B cell (primary cell): ENCODE results near the gene KRT79.

ENCODE experiments used
- EZH2 ChIP-seq: IDR thresholded peaks from 2 replicates; pipeline ENCODE4 v1.6.1; 2012; ENCODE audit warnings: borderline replicate concordance, low read depth, mild to moderate bottlenecking, moderate library complexity, low read length; ENCODE audit not compliant: insufficient read depth, poor library complexity, severe bottlenecking
- TF ChIP-seq, protein P1 (sequence below): fragments of 200-600 bp; IDR thresholded peaks from one replicate; pipeline ENCODE4 v1.8.0; 2022; ENCODE audit warnings: antibody characterized with exemption, mild to moderate bottlenecking

DNA sequence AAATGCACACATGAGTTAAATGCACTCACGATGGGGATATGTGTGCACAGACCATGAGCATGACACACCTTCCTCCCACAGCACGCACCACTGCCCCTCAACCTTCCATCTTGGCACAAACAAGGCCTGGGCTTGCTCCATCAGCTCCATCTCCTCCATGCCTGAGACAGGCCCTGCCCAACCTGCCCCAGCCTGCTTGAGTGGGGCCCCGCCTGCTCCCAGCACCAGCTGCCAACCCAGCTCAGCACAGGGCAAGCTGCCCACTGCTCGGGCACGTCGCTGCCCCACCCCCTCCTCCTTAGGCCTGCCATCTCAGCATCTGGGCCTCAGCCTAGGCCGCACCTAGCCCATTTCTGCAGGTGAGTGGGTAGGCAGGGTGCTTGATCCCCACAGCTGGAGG lies 42.3 kb upstream of the KRT79 start:
- TF ChIP-seq, protein P1, sequence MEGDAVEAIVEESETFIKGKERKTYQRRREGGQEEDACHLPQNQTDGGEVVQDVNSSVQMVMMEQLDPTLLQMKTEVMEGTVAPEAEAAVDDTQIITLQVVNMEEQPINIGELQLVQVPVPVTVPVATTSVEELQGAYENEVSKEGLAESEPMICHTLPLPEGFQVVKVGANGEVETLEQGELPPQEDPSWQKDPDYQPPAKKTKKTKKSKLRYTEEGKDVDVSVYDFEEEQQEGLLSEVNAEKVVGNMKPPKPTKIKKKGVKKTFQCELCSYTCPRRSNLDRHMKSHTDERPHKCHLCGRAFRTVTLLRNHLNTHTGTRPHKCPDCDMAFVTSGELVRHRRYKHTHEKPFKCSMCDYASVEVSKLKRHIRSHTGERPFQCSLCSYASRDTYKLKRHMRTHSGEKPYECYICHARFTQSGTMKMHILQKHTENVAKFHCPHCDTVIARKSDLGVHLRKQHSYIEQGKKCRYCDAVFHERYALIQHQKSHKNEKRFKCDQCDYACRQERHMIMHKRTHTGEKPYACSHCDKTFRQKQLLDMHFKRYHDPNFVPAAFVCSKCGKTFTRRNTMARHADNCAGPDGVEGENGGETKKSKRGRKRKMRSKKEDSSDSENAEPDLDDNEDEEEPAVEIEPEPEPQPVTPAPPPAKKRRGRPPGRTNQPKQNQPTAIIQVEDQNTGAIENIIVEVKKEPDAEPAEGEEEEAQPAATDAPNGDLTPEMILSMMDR, result no peak
- no peak for TF ChIP-seq EZH2
